IMR-90 (cell line): Measurements from ENCODE around the gene PTPRO. TPM values are rescaled to one million over a fixed set of nuclear protein-coding genes. Genes with fewer than 3 reads are reported as not detected.
A peak's percentile ranks its signal among the peaks of the same experiment; 100 is the strongest.

Experiments used
- ATAC-seq: fragments of 200-7000 bp; cut with Tn5 transposase; 2 replicates; pipeline ENCODE4 v1.9.1; 2020; ENCODE audit warnings: low read depth, mild to moderate bottlenecking, moderate library complexity
- BruUV-seq: library from RNA; stranded (reverse); fragments of 400-500 nt; replicated peaks from 2 replicates; lab custom pipeline; 2021; lab: Mats Ljungman, UMichigan
- CTCF ChIA-PET: fragments of 300-600 bp; formaldehyde crosslinking; extraction: SDS; loops from one replicate; lab custom pipeline; 2021; ENCODE audit warnings: antibody characterized with exemption; lab: Yijun Ruan, JAX
- POLR2A ChIA-PET: fragments of 300-600 bp; sonication (Branson Sonifier 250); formaldehyde crosslinking; loops from one replicate; lab custom pipeline; 2022; ENCODE audit warnings: antibody characterized with exemption; ENCODE audit not compliant: unreplicated experiment; lab: Charles Lee
- DNase-seq: peaks from one replicate; pipeline ENCODE4 v3.0.0; 2013
- H2AFZ ChIP-seq: replicated peaks from 2 replicates; pipeline ENCODE3; 2013; ENCODE audit warnings: low read length, mild to moderate bottlenecking; ENCODE audit not compliant: poor library complexity
- H2AK5ac ChIP-seq: 2 replicates; pipeline ENCODE4 v1.6.1; 2013; ENCODE audit warnings: low read depth, low read length, inconsistent platforms
- H2AK9ac ChIP-seq: replicated peaks from 2 replicates; pipeline ENCODE3; 2013; ENCODE audit warnings: mild to moderate bottlenecking, low read depth, low read length, moderate library complexity; ENCODE audit not compliant: poor library complexity
- H2BK120ac ChIP-seq: 2 replicates; pipeline ENCODE4 v1.6.1; 2013; ENCODE audit warnings: low read depth, low read length, inconsistent platforms
- H2BK15ac ChIP-seq: 3 replicates; pipeline ENCODE4 v1.6.1; 2013; ENCODE audit warnings: low read depth, low read length, inconsistent platforms
- H2BK20ac ChIP-seq: 2 replicates; pipeline ENCODE4 v1.6.1; 2013; ENCODE audit warnings: low read depth, mild to moderate bottlenecking, inconsistent platforms, low read length, moderate library complexity
- H2BK5ac ChIP-seq: 2 replicates; pipeline ENCODE4 v1.6.1; 2013; ENCODE audit warnings: mild to moderate bottlenecking, low read depth, low read length, inconsistent platforms; ENCODE audit not compliant: poor library complexity, severe bottlenecking
- H3K14ac ChIP-seq: replicated peaks from 2 replicates; pipeline ENCODE4 v1.6.1; 2013; ENCODE audit warnings: low read depth, low read length, inconsistent platforms
- H3K18ac ChIP-seq: 2 replicates; pipeline ENCODE4 v1.6.1; 2013; ENCODE audit warnings: low read depth, low read length, control low read depth
- H3K23ac ChIP-seq: 2 replicates; pipeline ENCODE4 v1.6.1; 2013; ENCODE audit warnings: low read depth, low read length, inconsistent platforms
- H3K27ac ChIP-seq: 2 replicates; pipeline ENCODE4 v1.5.1; 2013; ENCODE audit warnings: mild to moderate bottlenecking, control low read depth, low read length; ENCODE audit not compliant: insufficient read depth
- H3K27me3 ChIP-seq: 2 replicates; pipeline ENCODE4 v1.6.1; 2013; ENCODE audit warnings: low read length; ENCODE audit not compliant: control insufficient read depth, insufficient read depth
- H3K36me3 ChIP-seq: 2 replicates; pipeline ENCODE4 v1.6.1; 2013; ENCODE audit warnings: low read length, mixed read lengths; ENCODE audit not compliant: control insufficient read depth, insufficient read depth
- H3K4ac ChIP-seq: 2 replicates; pipeline ENCODE4 v1.6.1; 2013; ENCODE audit warnings: low read depth, low read length, inconsistent platforms
- H3K4me1 ChIP-seq: 2 replicates; pipeline ENCODE4 v1.6.1; 2013; ENCODE audit warnings: low read length, mixed read lengths; ENCODE audit not compliant: control insufficient read depth, insufficient read depth
- H3K4me2 ChIP-seq: 2 replicates; pipeline ENCODE4 v1.6.1; 2013; ENCODE audit warnings: low read depth, mild to moderate bottlenecking, control low read depth, low read length, moderate library complexity
- H3K4me3 ChIP-seq: 2 replicates; pipeline ENCODE4 v1.5.1; 2013; ENCODE audit warnings: low read depth, mild to moderate bottlenecking, control low read depth, low read length, moderate library complexity; ENCODE audit not compliant: insufficient read depth
- H3K56ac ChIP-seq: 2 replicates; pipeline ENCODE4 v1.6.1; 2013; ENCODE audit warnings: low read length, inconsistent platforms; ENCODE audit not compliant: insufficient read depth; ENCODE audit errors: extremely low read depth
- H3K79me1 ChIP-seq, 2 experiments: 2 replicates each; pipeline ENCODE4 v1.6.1; 2013; ENCODE audit warnings: low read length in 2 of 2, inconsistent platforms in 1 of 2, low read depth in 1 of 2
- H3K9ac ChIP-seq: 2 replicates; pipeline ENCODE4 v1.6.1; 2013; ENCODE audit warnings: low read depth, low read length, control low read depth
- H3K9me1 ChIP-seq: 2 replicates; pipeline ENCODE4 v1.6.1; 2013; ENCODE audit warnings: low read length, inconsistent platforms; ENCODE audit not compliant: insufficient read depth
- H3K9me3 ChIP-seq: 2 replicates; pipeline ENCODE4 v1.6.1; 2013; ENCODE audit warnings: low read length; ENCODE audit not compliant: control insufficient read depth, insufficient read depth
- H4K20me1 ChIP-seq: 2 replicates; pipeline ENCODE4 v1.6.1; 2013; ENCODE audit warnings: low read length, inconsistent platforms; ENCODE audit not compliant: insufficient read depth
- H4K5ac ChIP-seq: 2 replicates; pipeline ENCODE4 v1.6.1; 2013; ENCODE audit warnings: mild to moderate bottlenecking, low read depth, low read length, control low read depth
- H4K8ac ChIP-seq, 2 experiments: 2 replicates each; pipeline ENCODE4 v1.6.1; 2013; ENCODE audit warnings: low read depth in 2 of 2, low read length in 2 of 2, control low read depth in 1 of 2, inconsistent platforms in 1 of 2
- H4K91ac ChIP-seq: 2 replicates; pipeline ENCODE4 v1.6.1; 2013; ENCODE audit warnings: low read depth, low read length, inconsistent platforms; ENCODE audit not compliant: insufficient read depth
- BHLHE40 ChIP-seq: fragments of 150-350 bp; IDR thresholded peaks from 2 replicates; pipeline ENCODE4 v1.6.1; 2016; ENCODE audit warnings: mild to moderate bottlenecking, low read depth, low read length
- CHD1 ChIP-seq: IDR thresholded peaks from 2 replicates; pipeline ENCODE4 v1.6.1; 2012; ENCODE audit warnings: low read depth, low read length, improper control_type of control experiment
- CTCF ChIP-seq: conservative IDR thresholded peaks from 2 replicates; pipeline ENCODE4 v1.5.1; 2012; ENCODE audit warnings: mild to moderate bottlenecking, low read depth, low read length, improper control_type of control experiment
- ELK1 ChIP-seq: fragments of 150-350 bp; IDR thresholded peaks from 2 replicates; pipeline ENCODE4 v1.6.1; 2016; ENCODE audit warnings: low read depth, mild to moderate bottlenecking, low read length, moderate library complexity, borderline replicate concordance
- MAFK ChIP-seq: IDR thresholded peaks from 2 replicates; pipeline ENCODE4 v1.6.1; 2012; ENCODE audit warnings: low read depth, low read length, improper control_type of control experiment
- MAZ ChIP-seq: IDR thresholded peaks from 2 replicates; pipeline ENCODE4 v1.6.1; 2012; ENCODE audit warnings: low read depth, mild to moderate bottlenecking, low read length, improper control_type of control experiment, moderate library complexity, borderline replicate concordance
- MXI1 ChIP-seq: IDR thresholded peaks from 2 replicates; pipeline ENCODE4 v1.6.1; 2012; ENCODE audit warnings: low read depth, mild to moderate bottlenecking, low read length, moderate library complexity, borderline replicate concordance
- NFE2L2 ChIP-seq: fragments of 150-350 bp; IDR thresholded peaks from 2 replicates; pipeline ENCODE4 v1.6.1; 2016; ENCODE audit warnings: low read depth, mild to moderate bottlenecking, low read length
- POLR2A ChIP-seq: IDR thresholded peaks from 2 replicates; pipeline ENCODE4 v1.6.1; 2012; ENCODE audit warnings: mild to moderate bottlenecking, low read depth, low read length
- RAD21 ChIP-seq: IDR thresholded peaks from 2 replicates; pipeline ENCODE4 v1.6.1; 2012; ENCODE audit warnings: low read length, improper control_type of control experiment
- RCOR1 ChIP-seq: IDR thresholded peaks from 2 replicates; pipeline ENCODE4 v1.6.1; 2012; ENCODE audit warnings: mild to moderate bottlenecking, low read length, improper control_type of control experiment; ENCODE audit not compliant: insufficient replicate concordance
- RFX5 ChIP-seq: IDR thresholded peaks from 2 replicates; pipeline ENCODE4 v1.8.0; 2012; ENCODE audit warnings: low read depth, mild to moderate bottlenecking, low read length, moderate library complexity
- SMC3 ChIP-seq: fragments of 150-350 bp; IDR thresholded peaks from 2 replicates; pipeline ENCODE4 v1.6.1; 2016; ENCODE audit warnings: low read depth, mild to moderate bottlenecking, antibody characterized with exemption, low read length, moderate library complexity
- USF2 ChIP-seq: fragments of 150-350 bp; IDR thresholded peaks from 2 replicates; pipeline ENCODE4 v1.6.1; 2017; ENCODE audit warnings: mild to moderate bottlenecking, antibody characterized with exemption, low read length, low read depth
- WGBS, 2 experiments: methylation state at CpG; one replicate each; pipeline versions ENCODE4 v1.1.5 to v1.1.7; 2013; ENCODE audit warnings: missing lambda C conversion rate in 2 of 2; ENCODE audit not compliant: insufficient read length in 1 of 2; ENCODE audit errors: extremely low coverage in 2 of 2; 5-methylcytosine and 5-hydroxymethylcytosine counted together
- dilution Hi-C: fragments of 300-500 bp; cut with HindIII; formaldehyde crosslinking; loops from one replicate; pipeline ENCODE4 v1.14.3; 2018; ENCODE audit warnings: low sequenced_read_pairs; ENCODE audit not compliant: unreplicated experiment
- in situ Hi-C: fragments of 300-500 bp; cut with MboI; formaldehyde crosslinking; loops from 3 replicates; pipeline ENCODE4 v1.14.3; 2019; ENCODE audit warnings: low sequenced_read_pairs, inconsistent platforms, mixed read lengths
- intact Hi-C: fragments of 100-400 bp; cut with micrococcal nuclease; formaldehyde crosslinking; loops from 2 replicates; pipeline ENCODE4 v1.10.0; 2022
- polyA plus RNA-seq, 3 experiments: library from polyadenylated mRNA; depleted of rRNA; stranded (reverse); fragments of >200 nt; gene quantifications; 2 replicates each; pipeline ENCODE4 v1.2.3, GENCODE V29; 2012; ENCODE audit warnings: low replicate concordance in 1 of 3
- total RNA-seq: library from RNA; depleted of rRNA; stranded (reverse); fragments of >200 nt; gene quantifications from 2 replicates; pipeline ENCODE4 v1.2.3, GENCODE V29; 2012

PTPRO gene
- total and polyA plus RNA-seq, 2 of the 4 experiments (the other 2 are of a cell fraction) = 0.03 to 0.18 TPM

- dilution Hi-C loops = no loop called here
- 100% methylated on average over 1 of the region's 3 CpGs; no CpG with 5 or more reads in 1 of the 2 experiments for WGBS, 2 experiments
- no peak overlapping the region for H3K4me3 ChIP-seq
- no TSS peak for BruUV-seq
- ATAC-seq (peak; percentile 81), DNase-seq (peak; percentile 83)
- no peak overlapping the region for H2AK9ac ChIP-seq
- no peak overlapping the region for H4K8ac ChIP-seq
- no peak overlapping the region for H2BK5ac ChIP-seq
- in situ Hi-C loops = loop anchor here (5.0 kb wide), 1 partner anchor 52 kb away; no protein-coding TSS in a partner anchor
- no peak overlapping the region for H3K4ac ChIP-seq
- H3K36me3 ChIP-seq = no peaks in the 10 kb centered on the region
- H4K20me1 ChIP-seq = no peaks in the 10 kb centered on the region
- H3K9ac ChIP-seq = no peak overlapping the region
- intact Hi-C loops = loop anchor here (1.0 to 10.0 kb wide), 4 partner anchors 52 to 430 kb away; no protein-coding TSS in a partner anchor
- H3K4me2 ChIP-seq = no peak overlapping the region
- no peaks in the 10 kb centered on the region for H3K79me1 ChIP-seq
- H3K27ac ChIP-seq = no peak overlapping the region
- peaks cover 2% of the 10 kb centered on the region; the same call in 1 of the 2 replicates for H3K27me3 ChIP-seq
- H4K91ac ChIP-seq = no peak overlapping the region
- H2AK5ac ChIP-seq = 0 out of 2 replicates have a peak overlapping the region, but pooled peaks have one; percentile 4
- no peaks in the 10 kb centered on the region for H3K9me1 ChIP-seq
- H3K18ac ChIP-seq = no peak overlapping the region
- ChIA-PET CTCF (interaction anchor here (0.5 to 2.4 kb wide), 24 partner anchors 9 to 1369 kb away, joined by 3 to 20 read pairs (median 3); no protein-coding TSS in a partner anchor), POLR2A (interaction anchor here (0.6 kb wide), 1 partner anchor 15 kb away, joined by 3 read pairs; no protein-coding TSS in a partner anchor)
- H2BK15ac ChIP-seq = no peak overlapping the region
- no peak overlapping the region for H2BK20ac ChIP-seq
- no peak overlapping the region for H2BK120ac ChIP-seq
- H2AFZ ChIP-seq = no peak overlapping the region
- no peak overlapping the region for H3K14ac ChIP-seq
- peaks cover 2% of the 10 kb centered on the region for H3K9me3 ChIP-seq
- TF ChIP-seq MXI1 (no peak), MAZ (no peak), BHLHE40 (no peak), ELK1 (no peak), USF2 (no peak), RAD21 (peak; percentile 86), NFE2L2 (no peak), SMC3 (peak; percentile 81), MAFK (no peak), RFX5 (no peak), POLR2A (no peak), RCOR1 (no peak), CHD1 (no peak), CTCF (peak; percentile 90)
- no peak overlapping the region for H4K5ac ChIP-seq
- H3K23ac ChIP-seq = no peak overlapping the region
- no peak overlapping the region for H3K56ac ChIP-seq
- H3K4me1 ChIP-seq = peaks cover 2% of the 10 kb centered on the region; the same call in 1 of the 2 replicates
Observed at GRCh38 chr12:15584366-15585041, 262.2 kb downstream of the PTPRO start.
